HG03457 (cell line): Measurements from ENCODE around the gene RPL29.
"Not testable (repeated sequence)": the region's sequence is repeated elsewhere in the genome, so short reads cannot be mapped to it uniquely, and the experiment has no call there.

Experiments used
- ATAC-seq: cut with Tn5 transposase; IDR thresholded peaks from one replicate; pipeline ENCODE4 v1.9.1; 2021; ENCODE audit warnings: moderate number of reproducible peaks; ENCODE audit not compliant: unreplicated experiment

The RPL29 gene

DNA sequence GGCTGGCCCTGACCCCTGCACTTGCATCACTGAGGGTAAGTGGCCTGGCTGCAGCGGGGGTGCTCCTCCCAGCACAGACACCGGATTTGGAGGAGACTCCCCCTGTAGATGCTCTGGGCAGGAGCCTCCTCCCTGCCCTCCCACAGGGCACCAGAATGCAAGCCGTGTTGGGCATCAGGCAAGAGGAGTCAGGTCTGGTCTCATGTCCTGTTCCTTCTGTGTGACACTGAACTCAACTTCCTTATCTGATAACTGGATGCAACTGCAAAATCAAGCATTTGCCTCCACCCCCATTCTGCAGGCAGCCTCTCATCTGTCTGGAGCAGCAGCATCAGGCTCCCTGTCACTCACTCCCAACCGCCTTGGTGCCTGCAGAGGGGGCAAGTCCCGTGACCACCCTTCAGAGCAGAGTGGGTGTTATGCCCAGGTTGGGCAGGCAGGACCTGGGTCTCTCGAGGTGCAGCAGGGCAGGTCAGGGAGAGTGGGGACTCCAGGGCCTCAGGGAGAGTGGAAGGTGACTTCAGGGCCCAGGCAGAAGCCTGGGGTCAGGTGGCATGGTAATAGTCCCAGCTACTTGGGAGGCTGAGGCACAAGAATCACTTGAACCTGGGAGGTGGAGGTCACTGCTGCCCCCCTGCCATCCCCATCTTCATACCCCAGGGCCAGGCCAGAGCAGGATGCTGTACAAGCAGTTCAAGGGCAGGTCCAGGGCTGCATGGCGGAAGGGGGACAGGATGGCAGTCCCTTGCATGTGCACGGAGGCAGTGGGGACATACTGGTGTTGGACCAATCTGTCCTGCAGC, 10.5 kb upstream of the RPL29 start:
- ATAC-seq, result no peak

- no peak for ATAC-seq
Measured at GRCh38 chr3:52005571-52005986, 9.9 kb upstream of the RPL29 start.

GRCh38 chr3:52004906-52005395, 9.3 kb upstream of the RPL29 start:
- ATAC-seq, result no peak

DNA sequence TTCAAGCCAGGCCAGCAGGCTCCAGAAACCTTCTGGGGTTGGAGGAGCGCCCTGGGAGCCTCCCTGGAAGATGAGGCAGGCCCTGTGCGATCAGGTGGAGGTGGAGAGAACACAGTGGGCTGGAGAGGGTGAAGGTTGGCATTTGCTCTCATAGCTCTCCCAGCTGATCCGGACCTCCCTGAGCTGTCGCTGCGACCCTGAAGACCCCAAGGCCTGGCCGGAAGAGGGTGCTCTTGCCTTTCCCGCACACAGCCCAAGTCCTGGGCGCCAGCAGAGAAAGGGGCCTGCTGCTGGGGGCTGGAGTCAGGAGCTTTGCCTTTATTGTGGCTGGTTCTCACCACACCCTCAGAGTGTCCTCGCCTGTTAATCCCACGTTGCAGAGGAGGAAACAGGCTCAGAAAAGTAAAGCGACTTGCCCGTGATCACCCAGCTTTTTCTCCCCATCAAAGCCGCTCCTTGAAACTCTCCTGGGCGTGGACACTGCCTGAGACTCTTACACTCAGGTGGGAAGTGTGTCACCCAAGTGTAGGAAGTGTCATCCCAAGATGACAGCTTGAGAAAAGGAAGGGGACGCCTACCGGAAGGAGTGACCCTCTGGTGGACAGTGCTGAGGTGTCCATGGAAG, 8.6 kb upstream of the RPL29 start:
- no peak for ATAC-seq

GRCh38 chr3:52002748-52003147, 7.1 kb upstream of the RPL29 start:
- no peak for ATAC-seq

DNA sequence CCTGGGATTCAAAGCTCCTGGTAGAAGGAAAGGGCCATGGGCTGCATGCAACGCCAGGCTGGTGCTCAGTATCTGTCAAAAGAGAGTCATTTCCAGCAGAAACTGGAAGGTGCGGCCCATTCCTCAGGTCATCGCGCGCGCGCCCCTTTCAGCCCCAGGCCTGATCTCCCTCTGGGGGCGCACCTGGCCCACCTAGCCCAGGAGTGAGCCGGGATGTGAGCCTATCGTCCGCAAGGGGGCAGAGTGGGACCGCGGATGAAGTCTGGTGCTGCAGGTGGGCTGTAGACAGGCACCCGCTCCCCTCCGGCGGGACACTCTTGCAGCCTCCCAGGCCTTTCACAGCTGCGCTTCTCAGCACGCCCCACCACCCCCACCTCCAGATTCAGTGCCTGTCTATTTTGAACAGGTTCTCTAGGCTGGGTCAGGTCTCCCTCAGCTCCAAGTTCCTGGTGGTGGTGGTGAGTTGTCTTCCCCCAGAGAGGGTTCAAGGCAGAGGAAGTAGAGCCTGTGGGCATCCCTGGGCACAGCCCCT, 5.8 kb upstream of the RPL29 start:
- peak; percentile 55 for ATAC-seq

DNA sequence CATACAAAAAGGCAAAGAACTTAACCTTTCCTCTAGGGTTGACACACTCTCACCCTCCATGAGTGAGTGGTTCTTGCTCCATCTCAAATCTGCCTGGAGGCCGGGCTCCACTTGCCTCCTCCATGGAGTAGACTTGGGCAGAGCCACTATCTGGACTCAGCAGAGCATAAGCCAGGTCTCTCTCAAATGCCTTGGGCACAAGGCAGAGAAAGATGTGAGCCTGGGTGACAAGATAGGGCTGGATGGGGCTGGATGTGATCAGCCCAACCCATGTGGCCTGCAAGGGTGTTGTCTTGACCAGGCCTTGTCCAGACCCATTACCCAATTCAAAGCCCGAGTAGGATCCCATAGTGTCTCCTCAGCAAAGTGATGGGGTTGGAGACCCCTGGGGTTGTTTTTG, 4.2 kb upstream of the RPL29 start:
- no peak for ATAC-seq

- no peak for ATAC-seq
Measured at GRCh38 chr3:51998774-51999173, 3.1 kb upstream of the RPL29 start.

- no peak for ATAC-seq
Measured at GRCh38 chr3:51997935-51998596, 2.4 kb upstream of the RPL29 start.

- ATAC-seq, result no peak
Measured at GRCh38 chr3:51997172-51997571, 1.5 kb upstream of the RPL29 start.

DNA sequence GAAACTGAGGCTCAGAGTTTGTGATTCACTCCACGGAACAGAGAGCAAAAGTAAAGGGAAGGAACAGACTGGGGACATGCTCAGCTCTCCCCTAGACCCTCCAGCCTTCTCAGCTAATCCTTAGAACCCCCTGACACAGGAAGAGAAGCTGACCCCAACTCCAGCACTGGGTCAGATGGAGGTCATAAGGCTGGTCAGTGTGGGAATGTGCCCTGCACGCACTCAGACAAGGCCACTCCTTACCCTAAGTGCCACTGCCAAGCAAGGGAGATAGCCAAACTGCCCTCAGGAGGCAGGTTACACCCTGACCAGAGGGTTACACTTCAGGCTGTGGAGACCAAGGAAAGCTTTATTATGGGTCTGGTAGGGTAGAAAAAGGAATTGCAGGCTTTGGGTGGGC, 1.2 kb downstream of the RPL29 start:
- no peak for ATAC-seq

DNA sequence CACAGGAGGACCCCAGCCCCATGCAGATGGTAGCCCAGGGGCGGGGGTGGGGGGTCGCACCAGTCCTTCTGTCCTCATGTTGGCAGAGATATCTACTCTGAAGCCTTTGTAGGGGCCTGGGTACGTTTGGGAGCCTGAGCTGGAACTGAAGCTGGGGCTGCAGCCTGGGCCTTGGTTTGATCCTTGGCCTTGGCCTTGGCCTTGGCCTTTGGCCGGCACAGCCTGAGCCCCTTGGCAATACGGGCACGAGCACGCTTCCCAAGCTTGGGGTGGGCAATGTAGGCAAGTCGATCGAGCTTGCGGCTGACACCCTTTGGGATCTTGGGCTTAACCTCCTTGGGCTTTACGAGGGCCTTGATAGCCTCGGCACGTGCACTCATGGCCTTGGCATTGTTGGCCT, 2.0 kb downstream of the RPL29 start:
- ATAC-seq, result not testable (repeated sequence)

- ATAC-seq, result no peak
Measured at GRCh38 chr3:51992017-51992682, 3.5 kb downstream of the RPL29 start.

- ATAC-seq, result not testable (repeated sequence)
Measured at GRCh38 chr3:51990501-51990971, 5.2 kb downstream of the RPL29 start.

GRCh38 chr3:51988286-51989146, 7.2 kb downstream of the RPL29 start:
- ATAC-seq, result no peak

GRCh38 chr3:51987568-51987967, 8.1 kb downstream of the RPL29 start:
- ATAC-seq, result no peak

DNA sequence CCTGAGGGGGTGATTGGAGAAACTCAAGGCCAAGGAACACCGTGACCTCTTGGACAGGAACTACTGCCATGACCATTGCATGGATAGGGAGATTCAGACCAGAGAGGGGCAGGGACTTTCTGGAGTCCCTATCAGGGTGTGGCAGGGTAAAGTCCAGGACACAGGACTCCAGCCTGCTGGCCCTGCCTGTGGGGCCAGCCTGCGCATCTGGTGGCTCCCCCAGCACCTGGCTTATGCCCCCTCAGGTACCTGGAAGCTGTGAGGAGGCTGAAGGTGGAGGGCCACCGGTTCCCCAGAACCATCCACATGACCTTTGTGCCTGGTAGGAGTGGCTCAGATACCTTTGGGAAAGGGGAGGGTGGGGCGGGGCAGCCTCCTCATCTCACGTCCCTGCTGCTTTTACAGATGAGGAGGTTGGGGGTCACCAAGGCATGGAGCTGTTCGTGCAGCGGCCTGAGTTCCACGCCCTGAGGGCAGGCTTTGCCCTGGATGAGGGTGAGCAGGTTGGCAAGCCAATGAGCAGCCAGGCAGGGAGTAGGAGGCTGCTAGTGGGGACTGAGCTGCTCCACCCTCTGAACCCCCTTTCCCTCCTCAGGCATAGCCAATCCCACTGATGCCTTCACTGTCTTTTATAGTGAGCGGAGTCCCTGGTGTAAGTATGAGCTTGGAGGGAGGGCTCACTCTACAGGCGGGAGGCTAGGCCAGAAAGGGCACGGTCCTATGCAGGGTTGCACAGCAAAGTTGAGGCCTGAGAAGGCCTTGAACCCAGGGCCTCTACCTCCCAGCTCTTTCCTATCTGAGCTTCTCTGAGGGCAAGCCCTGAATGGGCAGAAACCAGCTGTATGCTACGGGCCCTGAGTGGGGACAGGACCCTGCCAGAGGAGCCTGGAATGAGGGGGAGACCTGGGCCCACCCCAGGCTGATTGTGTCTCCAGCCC, 9.4 kb downstream of the RPL29 start:
- ATAC-seq, result no peak

DNA sequence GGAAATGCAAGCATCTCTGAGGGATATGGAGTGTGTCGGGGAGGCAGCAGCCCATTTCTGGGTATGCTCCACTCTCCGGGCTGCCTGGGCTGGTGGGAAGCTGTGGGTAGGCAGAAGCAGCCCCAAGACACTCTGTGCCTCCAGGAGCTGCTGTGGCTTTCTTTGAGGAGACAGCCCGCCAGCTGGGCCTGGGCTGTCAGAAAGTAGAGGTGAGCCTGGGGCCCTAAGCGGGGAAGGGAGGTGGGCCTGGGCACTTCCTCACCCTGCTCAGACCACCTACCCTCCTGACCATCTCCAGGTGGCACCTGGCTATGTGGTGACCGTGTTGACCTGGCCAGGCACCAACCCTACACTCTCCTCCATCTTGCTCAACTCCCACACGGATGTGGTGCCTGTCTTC, 10.6 kb downstream of the RPL29 start:
- no peak for ATAC-seq

GRCh38 chr3:51984269-51984647, 11.4 kb downstream of the RPL29 start:
- ATAC-seq, result no peak
